HepG2 (cell line): ENCODE measurements around the gene TMEM19. TPM values are rescaled to one million over a fixed set of nuclear protein-coding genes. Genes with fewer than 3 reads are reported as not detected.
"Not testable (repeated sequence)": the region's sequence is repeated elsewhere in the genome, so short reads cannot be mapped to it uniquely, and the experiment has no call there.

Experiments used
- ATAC-seq: fragments of 200-7000 bp; cut with Tn5 transposase; 3 replicates; pipeline ENCODE4 v1.9.1; 2020; ENCODE audit warnings: mild to moderate bottlenecking, moderate library complexity
- BruUV-seq: library from RNA; stranded (reverse); fragments of 400-500 nt; replicated peaks from 2 replicates; lab custom pipeline; 2021; lab: Mats Ljungman, UMichigan
- CTCF ChIA-PET: fragments of 300-600 bp; formaldehyde crosslinking; extraction: SDS; loops from one replicate; lab custom pipeline; 2021; ENCODE audit warnings: low total read pairs, inconsistent platforms, low intra/inter-chr PET ratio; lab: Yijun Ruan, JAX
- POLR2A ChIA-PET: fragments of 350-600 bp; sonication (Branson Sonifier 250); formaldehyde crosslinking; loops from one replicate; lab custom pipeline; 2020; ENCODE audit warnings: antibody characterized with exemption, inconsistent platforms; lab: Yijun Ruan, JAX
- DNase-seq: peaks from one replicate; pipeline ENCODE4 v3.0.0-alpha.2; 2015; ENCODE audit warnings: low spot score
- FAIRE-seq: peaks from 3 replicates; lab custom pipeline; 2011; peaks lifted over from hg19 to GRCh38; lab: Jason Lieb, UNC
- H2AFZ ChIP-seq: one replicate; pipeline ENCODE4 v1.6.1; 2011; ENCODE audit warnings: low read length, inconsistent platforms
- H3K27ac ChIP-seq: fragments of 300-600 bp; 3 replicates; pipeline ENCODE4 v1.8.0; 2011; ENCODE audit warnings: mixed run types, mild to moderate bottlenecking, mixed read lengths, low read length, inconsistent platforms; ENCODE audit not compliant: insufficient read depth; ENCODE audit errors: extremely low read length
- H3K27me3 ChIP-seq, 2 experiments: fragments of 200-600 bp in 1 of 2; 2 replicates in 1 of 2; 3 replicates in 1 of 2; pipeline versions ENCODE4 v1.6.0 to v1.8.0; 2011; ENCODE audit warnings: low read length in 2 of 2, mild to moderate bottlenecking in 2 of 2, moderate library complexity in 2 of 2, inconsistent platforms in 1 of 2; ENCODE audit not compliant: insufficient read depth in 2 of 2, control insufficient read depth in 1 of 2
- H3K36me3 ChIP-seq, 2 experiments: fragments of 200-600 bp in 1 of 2; replicated peaks in 1 of 2; 2 replicates in 1 of 2; 3 replicates in 1 of 2; pipeline versions ENCODE4 v1.5.1 to v1.8.0; 2011; ENCODE audit warnings: low read length in 2 of 2, inconsistent platforms in 1 of 2; ENCODE audit not compliant: insufficient read depth in 2 of 2, control insufficient read depth in 1 of 2
- H3K4me1 ChIP-seq: 2 replicates; pipeline ENCODE4 v1.5.1; 2012; ENCODE audit warnings: low read length, inconsistent platforms; ENCODE audit not compliant: insufficient read depth
- H3K4me2 ChIP-seq: 2 replicates; pipeline ENCODE4 v1.6.0; 2011; ENCODE audit warnings: low read depth, low read length, inconsistent platforms
- H3K4me3 ChIP-seq, 3 experiments: fragments of 200-600 bp in 1 of 3; sonication (generic), shearing (Covaris generic) in 1 of 3; replicated peaks in 1 of 3; 2 replicates each; pipeline ENCODE4 v1.5.1; 2011 to 2016; ENCODE audit warnings: low read length in 3 of 3, inconsistent platforms in 2 of 3, low read depth in 2 of 3, mild to moderate bottlenecking in 2 of 3, control low read depth in 1 of 3, mixed read lengths in 1 of 3; ENCODE audit not compliant: insufficient read depth in 1 of 3
- H3K79me2 ChIP-seq: one replicate; pipeline ENCODE4 v1.6.1; 2011; ENCODE audit warnings: low read length, inconsistent platforms; ENCODE audit not compliant: insufficient read depth
- H3K9ac ChIP-seq: 2 replicates; pipeline ENCODE4 v1.6.0; 2011; ENCODE audit warnings: mild to moderate bottlenecking, low read depth, low read length, inconsistent platforms; ENCODE audit not compliant: insufficient read depth
- H3K9me3 ChIP-seq: 2 replicates; pipeline ENCODE4 v1.5.1; 2012; ENCODE audit warnings: mild to moderate bottlenecking, low read length
- H4K20me1 ChIP-seq: 2 replicates; pipeline ENCODE4 v1.6.0; 2011; ENCODE audit warnings: inconsistent platforms, mild to moderate bottlenecking, low read length, moderate library complexity; ENCODE audit not compliant: insufficient read depth
- CSRNP2 ChIP-seq: sonication (generic); formaldehyde crosslinking; conservative IDR thresholded peaks from 2 replicates; pipeline ENCODE4 v1.8.0; 2022; ENCODE audit warnings: low read depth, missing genetic modification reagents
- KDM5A ChIP-seq: fragments of 200-600 bp; sonication (generic); IDR thresholded peaks from 2 replicates; pipeline ENCODE4 v1.7.0; 2018; ENCODE audit warnings: antibody characterized with exemption, mild to moderate bottlenecking, low read length, borderline replicate concordance
- ZBTB38 ChIP-seq: sonication (generic); formaldehyde crosslinking; IDR thresholded peaks from 2 replicates; pipeline ENCODE4 v1.5.1; 2020; ENCODE audit warnings: mild to moderate bottlenecking, missing genetic modification reagents
- ZNF816 ChIP-seq: sonication (generic); formaldehyde crosslinking; IDR thresholded peaks from 2 replicates; pipeline ENCODE4 v1.8.0; 2022; ENCODE audit warnings: missing genetic modification reagents, mild to moderate bottlenecking, borderline replicate concordance
- WGBS: methylation state at CpG from one replicate; pipeline ENCODE4 v1.1.6; 2017; ENCODE audit warnings: low lambda C conversion rate; 5-methylcytosine and 5-hydroxymethylcytosine counted together
- in situ Hi-C: cut with HindIII; loops from 2 replicates; pipeline ENCODE4 v1.10.0; 2017; ENCODE audit warnings: low pct_unique_long_range_greater_than_20kb; ENCODE audit not compliant: extremely low pct_ligation_motif_present
- intact Hi-C: fragments of 100-400 bp; cut with micrococcal nuclease; formaldehyde crosslinking; loops from one replicate; pipeline ENCODE4 v1.10.0; 2022; ENCODE audit not compliant: unreplicated experiment
- polyA plus RNA-seq, 8 experiments: library from polyadenylated mRNA; depleted of rRNA in 3 of 8; stranded (reverse) in 7 of 8; unstranded in 1 of 8; fragments of >200 nt; fragmentation: Illumina TruSeq in 4 of 8; extraction: Trizol in 4 of 8; gene quantifications; 2 replicates each; pipeline versions ENCODE4 v1.2.1 to v1.2.3, GENCODE V29; 2011 to 2016; ENCODE audit warnings: low read depth in 4 of 8, missing spikeins in 1 of 8, mixed read lengths in 1 of 8; ENCODE audit not compliant: insufficient read depth in 1 of 8
- total RNA-seq, 5 experiments: library from RNA; depleted of rRNA; stranded (reverse); fragments of >200 nt; fragmentation: Illumina TruSeq; extraction: Trizol; gene quantifications; 2 replicates each; pipeline ENCODE4 v1.2.3, GENCODE V29; 2016; ENCODE audit warnings: low read depth in 1 of 5

The TMEM19 gene
- total and polyA plus RNA-seq, 2 of the 13 experiments (the other 11 are each of a cell fraction or from before 2014, with no cell fraction given), result 16.9 to 22.5 TPM

- peaks cover 46% of the 10 kb centered on the region for H3K4me1 ChIP-seq
- peak overlapping the region; percentile 93 for H3K27ac ChIP-seq
- ATAC-seq (no peak), FAIRE-seq (no peak), DNase-seq (no peak)
- H3K79me2 ChIP-seq, result peaks cover 9% of the 10 kb centered on the region
- H4K20me1 ChIP-seq, result no peaks in the 10 kb centered on the region
- under 1% methylated on average over 3 of the region's 3 CpGs for WGBS
- no peaks in the 10 kb centered on the region for H3K36me3 ChIP-seq
- in situ Hi-C loops, result no loop called here
- peak overlapping the region; percentile 99 for H3K4me2 ChIP-seq
- H3K4me3 ChIP-seq, result peak overlapping the region; percentile 73 to 79 (median 73)
- ChIA-PET POLR2A (interaction anchor here (0.8 to 3.7 kb wide), 17 partner anchors 9 to 248 kb away, joined by 3 to 78 read pairs (median 6); partner anchors contain the start of genes RAB21, THAP2 and ZFC3H1), CTCF (no interaction called here)
- intact Hi-C loops, result loop anchor here (1.0 to 2.0 kb wide), 2 partner anchors 21 to 50 kb away; no protein-coding TSS in a partner anchor
- TSS peak; percentile 80 for BruUV-seq
- H3K9ac ChIP-seq, result peak overlapping the region; percentile 80
- no peaks in the 10 kb centered on the region for H3K27me3 ChIP-seq
- peak overlapping the region; percentile 75 for H2AFZ ChIP-seq
- TF ChIP-seq ZNF816 (CRISPR knock-in tag) (0 out of 2 replicates have a peak, but pooled peaks have one; percentile 71), CSRNP2 (CRISPR knock-in tag) (no peak), KDM5A (peak; percentile 8; the same call in 1 of the 2 replicates)
- H3K9me3 ChIP-seq, result no peaks in the 10 kb centered on the region
Measured at GRCh38 chr12:71686658-71687025, 760 bp downstream of the TMEM19 start.

GRCh38 chr12:71687172-71687571 is 1.3 kb downstream of the TMEM19 start:
- POLR2A ChIA-PET, result interaction anchor here (1.0 to 2.0 kb wide), 2 partner anchors 67 to 69 kb away, joined by 3 to 14 read pairs; partner anchors contain the start of gene RAB21
- ATAC-seq, H3K9me3 ChIP-seq, H3K79me2 ChIP-seq, BruUV-seq, H4K20me1 ChIP-seq, in situ Hi-C loops, H3K27me3 ChIP-seq, H3K36me3 ChIP-seq, H2AFZ ChIP-seq, FAIRE-seq, CTCF ChIA-PET, H3K27ac ChIP-seq, DNase-seq: not testable (repeated sequence)
- Histone ChIP-seq H3K9ac (peak overlapping the region; percentile 80; the same call in 1 of the 2 replicates), H3K4me1 (peaks cover 46% of the 10 kb centered on the region), H3K4me2 (peak overlapping the region; percentile 99), H3K4me3 (peak overlapping the region; percentile 73 to 79 (median 73))
- peak; percentile 66 for TF ChIP-seq ZBTB38 (CRISPR knock-in tag)
- intact Hi-C loops, result loop anchor here (2.0 kb wide), 1 partner anchor 50 kb away; no protein-coding TSS in a partner anchor
- WGBS, result 89% methylated on average over 11 of the region's 11 CpGs
